T-helper 1 cell treated with Interleukin-12 subunit alpha and Interleukin-12 subunit beta and Interleukin-4 antibody, amounts not matched to agents 30 ng/mL and 1 ng/mL, for 36 hours (primary cell): ENCODE data around the gene KCNIP2. TPM values are rescaled to one million over a fixed set of nuclear protein-coding genes. Genes with fewer than 3 reads are reported as not detected.

Source experiments
- intact Hi-C: fragments of 100-400 bp; cut with micrococcal nuclease; formaldehyde crosslinking; loops from one replicate; pipeline ENCODE4 v1.15.1; 2024
- total RNA-seq: library from RNA; stranded (reverse); gene quantifications from 2 replicates; pipeline ENCODE4 v1.2.3, GENCODE V29; 2022

Gene KCNIP2
- total RNA-seq, 1 donor from 2014 or later: 2.8 TPM

DNA sequence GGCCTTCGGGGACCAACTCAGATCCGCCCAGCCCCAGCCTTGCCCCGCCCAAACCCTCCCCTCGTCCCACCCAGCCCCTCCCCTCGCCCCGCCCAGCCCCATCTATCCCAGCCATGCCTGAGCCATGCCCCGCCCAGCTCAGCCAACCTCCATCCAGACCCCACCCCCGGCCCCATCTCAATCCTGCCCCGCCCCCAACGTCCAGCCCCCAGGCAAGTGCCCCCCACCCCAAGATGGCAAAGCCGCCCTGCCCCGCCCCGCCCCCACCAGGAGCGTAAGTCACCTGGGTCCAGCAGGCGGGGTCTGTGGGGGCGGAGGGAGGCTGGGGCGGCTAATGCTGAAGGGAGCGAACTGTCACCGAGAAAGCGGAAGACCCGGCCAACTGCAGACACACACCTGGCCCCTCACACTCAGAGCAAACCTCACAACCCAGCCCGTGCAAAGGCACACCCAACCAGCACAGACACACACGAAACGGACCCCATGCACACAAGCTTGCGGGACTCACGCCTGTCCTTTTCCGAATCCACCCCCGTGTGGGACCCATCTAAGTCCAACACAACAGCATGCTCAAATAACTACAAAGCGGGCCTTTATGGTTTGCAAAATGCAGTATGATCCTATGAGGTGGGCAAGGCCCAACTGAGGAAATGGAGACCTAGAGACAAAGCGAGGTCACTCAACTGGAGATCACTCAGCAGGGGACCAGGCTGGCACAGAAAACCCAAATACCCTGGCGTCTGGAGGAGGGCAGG lies 13.9 kb downstream of the KCNIP2 start:
- intact Hi-C loops: loop anchor here (1.0 to 5.0 kb wide), 7 partner anchors 11 to 618 kb away; partner anchors contain the start of genes ARMH3, HPS6, NPM3 and OGA

DNA sequence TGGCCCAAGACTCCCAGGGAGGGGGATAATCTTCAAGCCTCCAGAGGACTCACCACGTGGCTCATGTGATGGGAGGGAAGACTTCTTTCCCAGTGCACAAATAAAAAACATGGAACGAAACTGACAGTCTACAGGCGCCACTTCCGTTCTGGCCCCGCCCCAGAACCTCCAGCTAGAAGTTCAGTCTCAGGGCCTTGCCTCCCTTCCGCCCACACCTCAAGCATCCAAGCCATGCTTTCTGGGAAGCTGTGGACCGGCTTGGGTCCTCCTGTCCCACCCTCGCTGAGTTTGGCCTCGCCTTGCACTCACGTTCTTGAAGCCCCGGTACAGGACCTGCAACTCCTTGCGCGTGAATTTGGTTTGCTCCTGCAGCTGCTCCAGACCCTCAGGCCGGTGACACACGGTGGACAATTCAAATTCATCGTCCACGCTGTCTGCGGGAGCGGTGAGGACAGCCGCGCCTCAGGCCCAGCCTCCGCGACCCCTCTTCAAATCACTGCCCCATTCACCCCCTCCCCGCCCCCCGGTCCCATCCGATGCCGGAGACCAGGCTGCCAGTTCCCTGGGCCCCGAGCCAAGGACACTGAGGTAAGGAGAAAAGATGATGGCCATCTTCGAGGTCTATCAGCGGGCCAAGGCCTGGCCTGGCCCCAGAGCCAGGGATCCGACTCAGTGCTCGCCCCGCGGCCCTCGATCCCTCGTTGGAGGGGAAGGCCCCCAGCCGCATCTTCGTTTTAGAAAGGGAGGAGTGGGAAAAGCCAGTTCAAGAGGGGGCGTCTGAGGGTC lies 14.6 kb downstream of the KCNIP2 start:
- intact Hi-C loops: no loop called here

DNA sequence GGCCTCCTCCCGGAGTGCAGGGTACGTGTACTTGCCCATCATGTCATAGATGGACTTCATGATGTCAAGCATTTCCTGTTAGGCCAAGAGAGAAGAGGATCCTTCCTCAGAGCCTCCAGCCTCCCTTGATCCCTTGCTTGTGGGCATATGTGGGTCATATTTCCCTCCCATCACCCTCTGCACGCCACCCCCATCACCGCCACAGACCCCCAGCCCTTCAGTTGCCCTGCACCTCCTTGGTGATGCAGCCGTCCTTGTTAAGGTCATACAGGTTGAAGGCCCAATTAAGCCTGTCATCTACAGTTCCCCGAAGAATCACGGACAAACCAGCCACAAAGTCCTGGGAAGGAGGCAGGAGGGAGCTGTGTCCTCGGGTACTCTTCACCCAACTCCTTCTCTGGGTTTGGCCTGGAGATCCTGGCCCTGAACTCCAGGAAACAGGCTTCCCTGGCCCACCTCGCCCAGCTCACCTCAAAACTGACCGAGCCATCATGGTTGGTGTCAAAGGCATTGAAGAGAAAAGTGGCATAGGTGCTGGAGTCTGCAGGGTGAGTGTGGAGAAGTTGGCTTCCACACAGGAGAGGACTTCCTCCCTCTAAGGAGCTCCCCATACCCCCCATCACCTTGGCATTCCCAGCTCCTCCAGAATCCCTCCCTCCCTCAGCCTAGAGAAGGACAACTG lies 15.5 kb downstream of the KCNIP2 start:
- intact Hi-C loops: no loop called here

DNA sequence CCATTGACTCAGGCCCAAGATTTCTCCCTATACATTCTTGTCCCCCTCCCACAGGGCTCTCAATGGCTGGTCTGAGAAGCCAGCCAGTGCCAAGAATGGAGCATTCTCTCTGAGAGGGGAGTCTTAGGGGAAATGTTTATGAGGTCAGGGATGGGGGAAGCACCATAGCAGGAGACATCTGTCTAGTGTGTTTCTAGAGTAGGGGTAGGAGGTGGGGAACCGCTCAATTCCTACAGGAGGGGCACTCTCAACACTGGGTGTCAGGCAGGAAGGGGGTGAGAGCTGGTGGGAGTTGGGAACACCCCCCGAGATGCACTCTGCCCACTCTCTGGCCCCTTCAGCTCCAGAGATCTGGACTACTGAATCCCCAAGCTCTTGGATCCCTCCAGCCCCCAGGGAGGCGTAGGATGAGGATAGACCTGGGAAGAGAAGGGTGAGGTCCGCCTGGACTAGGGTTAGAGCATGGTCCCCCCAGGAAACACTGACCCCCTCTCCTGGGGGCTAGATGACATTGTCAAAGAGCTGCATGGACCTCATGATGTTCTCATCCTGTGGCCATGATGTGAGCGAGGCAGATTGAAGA lies 16.7 kb downstream of the KCNIP2 start:
- intact Hi-C loops: no loop called here

DNA sequence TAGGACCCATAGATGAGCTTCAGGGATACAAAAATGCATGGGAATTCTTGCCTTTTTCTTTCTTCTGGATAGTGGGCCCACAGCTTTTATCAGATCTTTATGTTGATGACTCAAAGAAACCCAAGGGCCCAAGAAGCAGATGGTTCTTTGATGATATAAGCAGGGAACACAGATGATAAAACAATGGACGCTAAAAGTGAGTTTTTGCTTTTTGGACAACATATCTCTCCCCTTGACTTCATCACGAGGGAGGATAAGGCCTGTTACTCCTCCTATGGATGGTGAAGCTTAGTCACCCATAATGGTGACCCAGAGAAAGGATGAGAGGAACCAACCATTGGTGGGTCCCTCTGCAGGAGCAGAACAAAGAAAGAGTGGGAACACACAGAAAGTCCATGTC lies 18.9 kb downstream of the KCNIP2 start:
- intact Hi-C loops: no loop called here

DNA sequence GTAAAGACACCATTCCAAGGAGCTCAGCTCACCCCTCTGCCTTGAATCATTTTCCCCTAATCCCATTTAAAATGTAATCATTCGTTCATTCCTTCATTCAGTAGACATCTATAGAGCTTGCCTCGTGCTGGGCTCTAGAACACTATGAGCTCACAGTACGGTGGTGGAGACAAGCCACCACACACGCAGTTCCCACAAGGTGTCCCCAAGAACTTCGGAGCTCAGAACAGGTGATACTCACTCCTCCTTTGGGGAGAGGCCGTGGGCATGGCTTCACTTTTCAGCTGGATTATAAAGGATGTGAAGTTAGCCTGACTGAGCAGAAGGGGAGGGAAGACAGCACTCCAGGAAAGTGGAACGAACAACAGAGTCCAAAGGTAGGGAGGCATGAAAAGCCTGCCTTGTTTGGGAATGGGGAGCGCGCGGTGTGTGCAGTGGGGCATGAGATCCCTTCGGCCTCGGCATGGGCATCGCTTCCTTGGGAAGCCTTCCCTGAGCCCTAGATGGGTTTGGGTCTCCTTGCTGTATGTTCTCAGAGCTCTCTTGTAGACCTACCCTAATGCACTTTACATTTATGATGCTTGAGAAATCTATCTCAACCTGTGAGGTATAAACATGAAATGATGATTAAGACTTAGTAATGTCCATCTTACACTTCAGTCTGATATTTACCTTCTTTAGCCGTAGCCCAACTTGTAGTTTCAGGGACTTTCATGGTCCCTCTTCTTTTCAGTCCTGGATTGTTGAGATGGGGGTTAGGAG lies 24.5 kb downstream of the KCNIP2 start:
- intact Hi-C loops: loop anchor here (1.0 to 5.0 kb wide), 15 partner anchors 11 to 1447 kb away; partner anchors contain the start of genes ACTR1A, ARMH3, GBF1 and HPS6

DNA sequence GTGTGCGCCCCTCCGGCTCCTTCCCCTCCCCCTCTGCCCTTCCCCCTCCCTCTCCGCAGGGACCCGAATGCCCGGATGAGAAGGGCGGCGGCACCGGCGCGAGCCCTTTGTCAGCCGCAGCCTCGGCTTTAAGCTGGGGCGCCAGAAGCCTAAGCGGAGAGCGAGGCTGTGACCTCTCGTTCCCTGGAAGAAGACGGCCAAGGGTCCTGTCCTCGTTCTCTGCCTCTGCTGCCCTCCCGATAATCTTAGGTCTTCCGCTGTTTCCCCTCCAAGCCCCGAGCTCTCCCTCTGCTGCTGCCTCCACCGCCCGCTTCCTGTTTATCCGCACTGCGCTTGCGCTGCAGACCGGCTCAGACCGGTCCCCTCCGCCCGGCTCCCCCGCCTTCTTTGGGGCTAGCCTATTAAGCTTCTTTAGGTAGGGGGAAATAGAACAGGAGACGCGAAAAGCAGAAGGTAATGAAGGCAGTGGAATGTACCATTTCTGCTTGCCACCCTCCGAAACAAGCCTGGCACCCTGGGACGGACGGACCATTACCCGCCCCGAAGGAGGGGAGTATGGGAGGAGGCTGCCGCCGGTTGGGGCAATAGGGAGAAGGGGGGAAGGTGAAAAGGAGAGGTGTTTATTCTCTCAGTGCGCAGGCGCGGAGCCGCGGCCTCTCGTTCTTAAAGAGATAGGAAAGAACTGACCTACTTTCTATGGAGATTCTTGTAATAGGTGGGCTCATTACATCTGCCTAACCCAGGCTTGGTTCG lies 25.3 kb downstream of the KCNIP2 start, which contains the start of gene OGA:
TSS of gene OGA (minus strand) at position 326 of the 753 bp plus-strand sequence. CDS start 422 bp downstream, outside the sequence.
- intact Hi-C loops: loop anchor here (1.0 to 5.0 kb wide), 15 partner anchors 12 to 1446 kb away; partner anchors contain the start of genes ACTR1A, ARMH3, GBF1 and HPS6

DNA sequence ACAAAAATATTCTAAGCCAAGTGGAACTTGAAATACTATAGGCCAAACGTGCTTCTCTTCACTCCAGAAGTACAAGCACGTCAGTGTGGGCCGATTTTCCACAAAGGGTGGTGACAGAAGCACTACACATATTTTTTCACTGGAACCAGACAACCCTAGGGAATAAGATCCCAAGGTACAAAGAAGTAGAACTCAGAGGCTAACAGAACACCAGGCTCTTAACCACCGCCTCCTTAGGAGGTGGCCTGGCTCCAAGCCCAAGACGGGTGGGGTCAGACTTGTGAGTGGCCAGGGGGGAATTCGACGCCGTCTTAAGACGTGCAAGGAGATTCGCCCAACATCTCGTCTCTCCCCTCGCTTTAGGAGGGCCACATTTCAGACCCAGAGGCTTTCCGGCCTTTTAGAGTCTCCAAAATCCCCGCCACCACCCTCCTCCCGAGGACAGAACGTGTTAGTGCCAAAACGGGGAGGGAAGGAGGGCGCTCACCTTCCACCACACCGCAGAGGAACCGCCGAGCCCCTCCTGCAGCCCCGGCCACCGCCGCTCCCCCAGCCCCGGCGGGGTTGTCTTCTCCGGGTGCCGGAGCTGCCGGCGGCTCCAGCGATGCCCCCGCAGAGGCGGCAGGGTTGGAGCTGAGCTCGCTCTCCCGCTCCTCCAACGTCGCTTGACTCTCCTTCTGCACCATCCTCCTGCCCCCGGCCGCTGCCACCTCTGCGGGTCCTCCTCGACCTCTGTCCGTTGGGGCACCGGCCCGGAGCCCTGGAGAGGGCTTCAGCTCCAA lies 26.1 kb downstream of the KCNIP2 start:
- intact Hi-C loops: loop anchor here (1.0 to 5.0 kb wide), 15 partner anchors 13 to 1445 kb away; partner anchors contain the start of genes ACTR1A, ARMH3, GBF1 and HPS6

DNA sequence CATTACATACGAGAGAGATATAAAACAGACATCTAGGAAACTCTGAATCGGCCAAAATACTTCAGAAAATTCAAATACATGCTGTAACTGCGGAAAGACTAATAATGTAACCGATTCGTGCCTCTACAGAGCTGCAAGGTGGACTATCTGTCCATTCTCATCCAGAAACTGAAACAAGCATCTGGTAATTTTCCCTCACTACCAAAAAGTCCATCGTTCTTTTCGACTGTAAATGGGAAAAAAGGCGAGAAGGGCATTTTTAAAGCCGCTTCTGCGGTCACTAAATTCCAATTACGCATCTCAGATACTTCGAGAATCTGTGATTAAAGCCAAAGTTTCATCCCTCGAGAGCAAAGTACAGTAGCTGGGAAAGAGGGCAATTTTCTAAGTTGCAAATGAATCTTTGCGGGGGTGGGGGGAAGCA lies 26.7 kb downstream of the KCNIP2 start:
- intact Hi-C loops: loop anchor here (5.0 kb wide), 2 partner anchors 430 to 1445 kb away; partner anchors contain the start of gene GBF1

DNA sequence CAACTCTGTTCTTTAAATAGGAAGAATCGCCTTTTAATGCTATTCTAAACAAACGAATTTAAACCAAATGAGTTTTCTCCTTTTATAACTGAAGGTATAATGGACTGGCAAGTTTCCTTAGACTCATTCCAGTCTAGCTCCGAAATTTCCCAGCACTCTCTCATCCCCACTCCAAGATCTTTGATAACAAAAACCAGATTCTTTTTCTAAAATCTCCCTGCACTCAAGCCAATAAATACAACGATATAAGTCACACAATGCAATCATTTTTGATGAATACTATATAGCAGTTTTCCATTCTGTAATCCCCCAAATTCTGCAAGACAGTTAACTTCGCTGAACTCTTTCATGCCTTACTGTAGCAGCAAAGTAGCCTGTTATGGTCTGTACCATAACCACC lies 27.2 kb downstream of the KCNIP2 start:
- intact Hi-C loops: loop anchor here (5.0 kb wide), 2 partner anchors 431 to 1444 kb away; partner anchors contain the start of gene GBF1

DNA sequence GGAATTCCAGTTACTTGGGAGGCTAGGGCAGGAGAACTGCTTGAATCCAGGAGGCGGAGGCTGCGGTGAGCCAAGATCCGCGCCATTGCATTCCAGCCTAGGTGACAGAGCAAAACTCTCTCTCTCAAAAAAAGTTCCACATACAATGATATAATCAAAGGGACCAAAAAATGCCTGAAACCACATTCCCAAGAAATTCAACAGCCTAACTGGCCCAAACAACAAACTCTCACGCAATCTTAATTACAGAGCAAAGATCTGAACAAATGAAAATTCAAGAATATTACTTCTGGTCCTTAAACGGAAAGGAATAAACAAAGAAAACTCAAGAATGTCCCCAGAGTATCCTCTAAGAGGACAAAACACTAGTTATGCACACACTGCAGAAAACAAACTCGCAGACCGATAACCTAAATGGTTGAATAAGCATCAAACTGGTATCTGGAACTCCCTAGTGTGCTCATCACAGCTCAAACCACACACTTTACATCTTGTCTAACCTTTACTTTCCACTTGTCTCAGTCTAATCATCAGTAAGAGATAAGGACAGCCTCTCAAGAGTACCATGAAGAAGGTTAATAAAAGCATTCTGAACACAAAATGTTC lies 29.0 kb downstream of the KCNIP2 start:
- intact Hi-C loops: loop anchor here (1.0 to 5.0 kb wide), 3 partner anchors 8 to 1442 kb away; partner anchors contain the start of gene GBF1

DNA sequence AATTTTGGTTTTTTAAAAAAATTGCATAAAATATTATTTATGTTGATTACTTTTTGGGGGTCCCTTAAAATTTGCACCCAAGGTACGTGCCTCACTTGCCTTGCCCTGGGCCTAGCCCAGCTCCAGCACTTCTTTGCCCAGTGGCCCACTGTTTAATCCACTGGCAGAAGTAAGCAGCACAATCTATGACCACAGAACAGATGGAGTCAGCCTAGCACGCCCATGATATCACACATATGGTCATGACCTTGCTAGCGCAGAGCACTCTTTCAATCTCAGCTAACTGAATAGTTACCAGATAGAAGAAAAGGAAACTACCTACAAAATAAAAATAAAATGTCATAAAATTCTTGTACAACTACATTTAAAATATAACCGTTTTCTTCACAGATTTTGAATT lies 31.0 kb downstream of the KCNIP2 start:
- intact Hi-C loops: no loop called here

DNA sequence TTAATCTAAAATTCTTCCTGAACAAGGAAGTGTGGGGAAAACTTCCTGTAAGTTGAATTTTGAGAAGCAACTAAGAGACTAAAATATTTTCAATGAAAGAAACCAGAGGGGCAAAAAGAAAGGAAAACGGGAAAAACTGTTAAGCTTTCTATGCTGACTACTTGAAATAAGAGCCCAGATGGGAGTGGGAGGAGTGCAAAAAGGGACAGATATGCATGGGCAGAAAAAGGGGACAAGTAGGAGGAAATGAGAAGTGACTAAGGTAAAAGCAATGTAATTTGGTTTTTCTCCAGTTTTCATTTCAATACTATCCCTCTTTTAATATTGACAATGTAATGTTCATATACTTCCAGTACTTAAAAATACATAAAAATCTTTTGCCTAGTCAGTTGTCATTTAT lies 36.4 kb downstream of the KCNIP2 start:
- intact Hi-C loops: no loop called here

DNA sequence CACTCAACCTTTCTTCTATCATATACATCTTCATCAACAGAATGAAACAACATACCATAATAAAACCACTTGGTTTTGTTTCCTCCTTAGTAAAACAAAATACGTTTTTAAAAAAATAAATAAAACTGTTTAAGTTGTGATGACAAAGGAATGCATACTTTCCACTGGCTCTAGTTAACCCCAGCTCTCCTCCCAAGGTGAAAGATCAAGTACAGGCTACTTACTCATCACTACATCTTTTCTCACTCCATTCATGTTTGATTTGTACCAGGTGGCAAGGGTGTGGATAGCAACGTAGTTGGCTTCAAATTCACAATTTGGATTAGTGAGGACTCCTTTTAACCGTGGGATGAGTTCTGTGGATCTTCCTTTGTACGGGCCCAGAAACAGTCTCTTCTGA lies 40.1 kb downstream of the KCNIP2 start:
- intact Hi-C loops: no loop called here

DNA sequence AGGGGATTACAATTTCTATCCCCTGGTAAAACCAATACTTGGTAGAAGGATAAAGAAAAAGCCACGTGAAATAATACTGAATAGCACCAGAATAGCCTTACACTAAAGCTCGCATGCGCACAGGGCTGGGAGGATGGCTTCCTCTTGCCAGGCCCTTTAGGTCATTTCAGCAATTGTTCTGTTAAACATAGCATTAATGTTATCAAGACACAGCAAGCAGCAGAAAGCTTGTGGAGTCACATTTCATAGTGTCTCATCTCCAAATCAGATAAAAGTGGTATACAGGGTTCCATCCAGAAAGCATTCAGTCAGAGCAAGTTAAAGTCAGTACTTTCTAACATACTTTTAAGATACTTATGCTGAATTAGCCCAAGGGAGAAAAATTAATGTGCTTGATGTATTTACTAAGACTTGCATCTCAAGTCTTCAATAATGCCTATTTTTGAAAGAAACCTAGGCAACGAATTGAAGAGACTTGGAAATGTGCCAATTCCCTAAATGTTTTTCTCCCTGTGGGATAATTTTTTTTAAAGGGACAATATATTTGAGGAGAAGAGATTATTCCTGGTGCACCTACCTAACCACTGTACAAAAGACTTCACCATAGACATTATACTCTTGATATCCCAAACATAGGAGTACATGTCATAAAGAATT lies 46.1 kb downstream of the KCNIP2 start:
- intact Hi-C loops: no loop called here

DNA sequence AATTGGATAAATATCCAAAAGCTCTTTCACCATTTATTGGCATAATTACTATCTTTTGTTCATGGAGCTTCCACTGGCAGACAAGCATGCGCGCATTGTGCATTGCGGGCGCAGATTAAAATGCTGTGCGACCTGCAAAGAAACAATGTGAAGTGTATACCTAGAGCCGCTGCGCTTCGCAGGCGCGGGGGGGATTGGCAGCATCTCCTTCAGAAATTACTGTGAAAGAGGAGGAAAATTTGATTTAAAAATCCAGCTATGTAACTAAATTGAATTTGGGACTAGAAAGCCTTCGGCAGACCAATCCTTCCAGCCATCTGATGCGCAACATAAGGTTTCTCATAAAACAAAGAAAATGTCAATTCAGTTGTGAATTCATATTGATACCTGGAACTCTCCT lies 50.1 kb downstream of the KCNIP2 start:
- intact Hi-C loops: no loop called here

DNA sequence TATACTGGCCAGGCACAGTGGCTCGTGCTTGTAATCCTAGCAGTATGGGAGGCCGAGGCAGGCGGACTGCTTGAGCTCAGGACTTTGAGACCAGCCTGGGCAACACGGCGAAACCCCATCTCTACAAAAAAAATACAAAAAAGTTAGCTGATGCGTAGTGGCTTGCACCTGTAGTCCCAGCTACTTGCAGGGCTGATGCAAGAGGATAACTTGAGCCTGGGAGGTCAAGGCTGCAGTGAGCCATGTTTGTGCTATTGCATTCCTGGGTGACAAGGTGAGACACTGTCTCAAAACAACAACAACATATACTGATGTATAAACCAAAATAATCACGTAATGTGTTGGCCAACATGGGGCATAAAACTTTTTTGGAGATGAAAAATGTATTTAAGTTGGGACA lies 53.9 kb downstream of the KCNIP2 start:
- intact Hi-C loops: loop anchor here (10.0 kb wide), 2 partner anchors 725 to 755 kb away; partner anchors contain the start of genes KAZALD1, PDZD7 and SFXN3
